Measurements from ENCODE around the gene GRB10.

The GRB10 gene

DNA sequence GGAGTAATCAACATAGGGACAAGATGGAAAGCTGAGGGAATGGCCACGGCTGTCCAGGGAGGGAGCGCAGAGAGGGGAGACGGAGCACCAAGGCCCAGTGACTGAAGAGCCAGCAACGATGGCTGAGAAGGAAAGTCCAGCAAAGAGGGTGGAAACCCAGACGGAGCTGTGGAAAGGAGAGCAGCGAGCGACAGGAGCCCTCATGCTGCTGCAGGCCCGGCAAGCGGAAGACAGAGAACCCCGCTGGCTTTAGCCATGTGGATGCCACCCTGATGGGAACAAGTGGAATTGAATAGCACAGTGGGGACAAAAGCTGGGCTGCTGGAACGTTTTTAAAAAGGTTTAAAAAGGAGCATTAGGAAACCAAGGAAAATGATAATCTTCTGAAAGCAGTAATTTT lies 134.6 kb downstream of the GRB10 start:
- no peak for DNase-seq (ENCODE audit: extremely low read depth, insufficient read length)
- no peaks in the 10 kb centered on the region for H3K36me3 ChIP-seq (ENCODE audit: control insufficient read depth, insufficient read depth, low read length)
- no peaks in the 10 kb centered on the region; the same call in 1 of the 2 replicates for H3K27me3 ChIP-seq (replicated peaks; ENCODE audit: control insufficient read depth, insufficient read depth, low read length)
- H3K4me3 ChIP-seq (replicated peaks; ENCODE audit: low read depth, low read length), result no peak overlapping the region
- TF ChIP-seq, protein P1, sequence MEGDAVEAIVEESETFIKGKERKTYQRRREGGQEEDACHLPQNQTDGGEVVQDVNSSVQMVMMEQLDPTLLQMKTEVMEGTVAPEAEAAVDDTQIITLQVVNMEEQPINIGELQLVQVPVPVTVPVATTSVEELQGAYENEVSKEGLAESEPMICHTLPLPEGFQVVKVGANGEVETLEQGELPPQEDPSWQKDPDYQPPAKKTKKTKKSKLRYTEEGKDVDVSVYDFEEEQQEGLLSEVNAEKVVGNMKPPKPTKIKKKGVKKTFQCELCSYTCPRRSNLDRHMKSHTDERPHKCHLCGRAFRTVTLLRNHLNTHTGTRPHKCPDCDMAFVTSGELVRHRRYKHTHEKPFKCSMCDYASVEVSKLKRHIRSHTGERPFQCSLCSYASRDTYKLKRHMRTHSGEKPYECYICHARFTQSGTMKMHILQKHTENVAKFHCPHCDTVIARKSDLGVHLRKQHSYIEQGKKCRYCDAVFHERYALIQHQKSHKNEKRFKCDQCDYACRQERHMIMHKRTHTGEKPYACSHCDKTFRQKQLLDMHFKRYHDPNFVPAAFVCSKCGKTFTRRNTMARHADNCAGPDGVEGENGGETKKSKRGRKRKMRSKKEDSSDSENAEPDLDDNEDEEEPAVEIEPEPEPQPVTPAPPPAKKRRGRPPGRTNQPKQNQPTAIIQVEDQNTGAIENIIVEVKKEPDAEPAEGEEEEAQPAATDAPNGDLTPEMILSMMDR (IDR thresholded peaks at IDR 0.05; ENCODE audit: insufficient read depth, low read length, poor library complexity, severe bottlenecking), result no peak

DNA sequence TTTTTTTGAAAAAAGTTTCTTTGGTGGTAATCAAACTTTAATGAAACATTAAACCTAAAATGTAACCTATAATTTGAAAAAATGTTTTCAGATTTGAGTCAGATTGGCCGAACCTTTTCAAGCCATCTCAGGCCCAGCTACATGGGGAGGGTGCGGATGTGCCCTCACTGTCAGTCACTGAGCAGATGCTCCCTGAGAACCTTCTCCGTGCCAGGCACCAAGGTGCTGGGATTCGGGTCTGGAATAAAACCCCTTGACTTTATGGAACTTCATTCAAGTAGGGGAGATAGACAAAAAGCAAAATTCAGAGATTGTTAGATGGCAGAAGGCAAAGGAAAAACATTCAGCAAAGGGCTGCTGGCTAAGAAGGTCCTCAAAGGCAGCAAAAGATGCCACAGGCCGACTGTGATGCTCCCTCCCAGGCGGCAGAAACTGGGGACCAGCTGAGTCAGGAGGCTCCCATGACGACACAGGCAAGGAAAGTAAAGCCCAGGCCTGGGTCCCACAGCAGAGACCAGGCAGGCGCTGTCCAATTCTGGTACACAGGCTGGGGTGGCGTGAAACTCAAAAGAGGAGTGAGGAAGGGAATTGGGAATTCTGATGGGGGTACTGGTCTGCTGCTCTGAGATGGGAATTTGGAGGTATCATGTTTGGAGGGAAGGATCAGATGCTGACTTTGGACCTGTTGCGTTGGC lies 135.3 kb downstream of the GRB10 start:
- no peaks in the 10 kb centered on the region for H3K36me3 ChIP-seq (ENCODE audit: control insufficient read depth, insufficient read depth, low read length)
- TF ChIP-seq, protein P1 (IDR thresholded peaks at IDR 0.05; ENCODE audit: insufficient read depth, low read length, poor library complexity, severe bottlenecking), result no peak
- no peaks in the 10 kb centered on the region; the same call in 1 of the 2 replicates for H3K27me3 ChIP-seq (replicated peaks; ENCODE audit: control insufficient read depth, insufficient read depth, low read length)
- H3K4me3 ChIP-seq (replicated peaks; ENCODE audit: low read depth, low read length), result no peak overlapping the region
- no peak for DNase-seq (ENCODE audit: extremely low read depth, insufficient read length)

DNA sequence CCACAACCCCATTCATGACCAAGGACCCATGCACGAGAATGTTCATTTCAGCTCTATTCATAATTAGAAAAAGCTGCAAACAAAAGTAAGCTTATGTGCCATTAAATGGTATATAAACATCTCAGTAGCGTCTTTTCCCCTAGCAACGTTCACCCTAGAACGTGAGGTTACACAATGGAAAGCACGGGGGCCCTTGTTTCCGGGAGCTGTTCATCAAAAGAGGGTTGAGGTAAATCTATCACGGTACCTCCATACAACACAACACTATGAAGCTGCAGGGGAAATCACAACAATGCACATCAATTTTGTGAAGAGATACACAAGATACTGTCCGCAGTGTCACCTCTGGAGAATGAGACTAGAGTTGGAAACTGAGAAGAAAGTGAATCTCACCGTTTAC lies 136.6 kb downstream of the GRB10 start:
- H3K4me3 ChIP-seq (replicated peaks; ENCODE audit: low read depth, low read length), result no peak overlapping the region
- H3K27me3 ChIP-seq (replicated peaks; ENCODE audit: control insufficient read depth, insufficient read depth, low read length), result no peaks in the 10 kb centered on the region; the same call in 1 of the 2 replicates
- H3K36me3 ChIP-seq (ENCODE audit: control insufficient read depth, insufficient read depth, low read length), result no peaks in the 10 kb centered on the region
- DNase-seq (ENCODE audit: extremely low read depth, insufficient read length), result no peak
- TF ChIP-seq, protein P1 (IDR thresholded peaks at IDR 0.05; ENCODE audit: insufficient read depth, low read length, poor library complexity, severe bottlenecking), result no peak

DNA sequence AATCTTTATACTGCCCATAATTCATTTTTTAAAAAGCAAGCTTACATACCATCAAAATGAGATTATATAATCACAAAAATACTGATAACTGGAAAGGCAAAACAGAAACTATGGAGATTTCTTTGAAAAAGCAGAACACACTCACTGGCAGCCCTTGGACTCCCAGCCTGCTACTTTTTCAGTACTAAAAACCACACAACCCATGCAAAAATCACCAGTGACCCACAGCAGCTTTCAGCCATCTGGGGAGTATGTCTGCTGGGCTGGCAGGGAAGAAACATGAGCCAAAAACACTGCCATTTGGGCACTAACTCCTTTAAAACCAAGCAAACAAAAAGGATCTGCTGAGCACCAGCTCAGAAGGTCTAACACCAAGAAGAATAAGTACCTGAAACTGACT lies 137.5 kb downstream of the GRB10 start:
- no peaks in the 10 kb centered on the region for H3K36me3 ChIP-seq (ENCODE audit: control insufficient read depth, insufficient read depth, low read length)
- H3K27me3 ChIP-seq (replicated peaks; ENCODE audit: control insufficient read depth, insufficient read depth, low read length), result no peaks in the 10 kb centered on the region; the same call in 1 of the 2 replicates
- H3K4me3 ChIP-seq (replicated peaks; ENCODE audit: low read depth, low read length), result no peak overlapping the region
- TF ChIP-seq, protein P1 (IDR thresholded peaks at IDR 0.05; ENCODE audit: insufficient read depth, low read length, poor library complexity, severe bottlenecking), result no peak
- DNase-seq (ENCODE audit: extremely low read depth, insufficient read length), result no peak

DNA sequence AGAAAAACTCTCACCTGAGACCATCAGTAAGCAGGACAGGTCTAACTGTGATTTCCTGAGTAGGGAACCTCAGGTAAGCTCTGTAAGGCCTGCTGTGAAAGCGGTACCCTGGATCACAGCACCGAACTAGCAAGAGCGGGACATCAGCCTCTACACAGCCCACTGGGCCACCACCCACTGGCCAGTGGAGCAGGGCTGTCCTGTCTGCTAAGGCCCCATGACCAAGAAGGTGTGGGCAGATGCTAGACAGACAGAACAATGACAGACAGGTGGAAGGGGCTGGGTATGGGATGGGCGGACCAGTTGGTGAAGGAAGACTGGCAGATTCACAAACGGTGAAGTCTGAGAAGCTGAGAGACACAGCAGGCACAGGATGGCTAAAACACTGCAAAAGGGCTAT lies 138.1 kb downstream of the GRB10 start:
- H3K36me3 ChIP-seq (ENCODE audit: control insufficient read depth, insufficient read depth, low read length), result no peaks in the 10 kb centered on the region
- no peaks in the 10 kb centered on the region; the same call in 1 of the 2 replicates for H3K27me3 ChIP-seq (replicated peaks; ENCODE audit: control insufficient read depth, insufficient read depth, low read length)
- no peak for DNase-seq (ENCODE audit: extremely low read depth, insufficient read length)
- H3K4me3 ChIP-seq (replicated peaks; ENCODE audit: low read depth, low read length), result no peak overlapping the region
- TF ChIP-seq, protein P1 (IDR thresholded peaks at IDR 0.05; ENCODE audit: insufficient read depth, low read length, poor library complexity, severe bottlenecking), result no peak

All from GM06990 (cell line).